Ramos (cell line): Measurements from ENCODE around the gene ZFYVE27.

ENCODE experiments used
- in situ Hi-C: fragments of 300-500 bp; cut with MboI; formaldehyde crosslinking; loops from one replicate; pipeline ENCODE4 v1.14.3; 2022; ENCODE audit warnings: low sequenced_read_pairs; ENCODE audit not compliant: unreplicated experiment

Gene ZFYVE27

DNA sequence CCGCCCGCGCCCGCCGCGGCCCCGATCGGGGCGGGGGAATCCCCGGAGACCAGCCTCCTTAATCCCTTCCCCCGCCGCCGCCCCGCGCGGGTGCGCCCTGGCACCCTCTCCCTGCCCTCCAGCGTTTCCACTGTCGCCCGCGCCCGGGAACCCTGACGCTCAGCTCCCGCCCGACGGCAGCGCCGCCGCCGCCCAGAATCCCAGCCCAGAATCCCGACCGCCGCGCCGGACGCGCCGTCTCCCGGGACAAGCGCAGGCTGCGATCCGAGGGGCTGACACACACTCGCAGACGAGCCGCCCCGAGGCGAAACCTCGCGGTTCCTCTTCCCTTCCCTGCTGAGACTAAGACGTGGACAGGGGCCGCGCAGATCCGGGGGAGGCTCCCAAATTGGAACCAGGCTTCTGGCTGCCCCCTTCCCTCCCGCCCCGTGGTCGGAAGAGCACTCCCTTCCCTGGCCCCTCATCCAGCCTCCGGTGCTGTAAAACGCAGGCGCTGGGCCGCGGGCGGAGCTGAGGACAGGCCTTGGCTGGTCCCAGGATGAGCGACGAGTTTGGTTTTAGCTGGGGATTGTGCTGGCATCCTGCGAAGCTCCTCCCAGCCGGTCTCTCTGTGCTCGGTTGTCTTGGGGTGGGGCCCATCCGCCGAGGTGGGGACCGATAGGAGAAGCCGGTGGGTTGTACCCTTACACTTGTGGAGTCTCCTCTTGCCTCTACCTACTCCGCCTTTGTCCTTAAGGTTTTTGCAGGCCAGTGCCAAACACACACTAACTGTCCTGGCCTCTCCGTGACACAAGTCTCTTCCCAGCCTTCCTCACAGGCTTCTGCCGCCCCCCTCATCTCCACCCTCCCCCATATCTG, 22.3 kb upstream of the ZFYVE27 start:
- in situ Hi-C loops = no loop called here

DNA sequence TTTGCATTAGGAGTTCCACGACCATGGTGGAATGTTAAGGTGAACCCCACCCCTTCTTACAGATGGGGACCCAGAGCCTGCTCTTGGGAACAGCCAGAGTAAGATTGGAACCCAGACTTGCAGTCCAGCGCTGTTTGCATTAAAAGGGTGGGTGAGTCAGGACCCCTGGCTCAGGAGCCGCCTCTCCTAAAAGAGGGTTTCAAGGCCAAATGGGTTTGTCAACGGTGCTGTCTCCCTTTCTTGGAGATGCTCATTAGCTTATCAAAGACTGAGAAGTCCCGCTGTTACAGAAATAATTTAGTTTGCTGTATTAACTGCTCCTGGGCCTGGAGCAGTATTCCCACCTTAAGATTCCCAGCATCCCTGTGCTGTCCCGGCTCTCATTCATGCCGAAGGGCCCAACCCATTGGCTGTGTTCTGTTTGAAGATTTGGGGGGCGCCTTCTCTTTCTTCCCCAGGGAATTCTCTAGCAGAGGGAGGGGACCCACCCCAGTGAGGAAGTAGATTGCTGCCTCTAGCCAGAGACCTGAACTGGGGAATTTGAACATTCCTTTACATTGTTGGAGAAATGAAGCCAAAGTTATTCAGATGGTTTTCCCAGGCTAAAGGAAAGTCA, 21.6 kb upstream of the ZFYVE27 start:
- in situ Hi-C loops = no loop called here

DNA sequence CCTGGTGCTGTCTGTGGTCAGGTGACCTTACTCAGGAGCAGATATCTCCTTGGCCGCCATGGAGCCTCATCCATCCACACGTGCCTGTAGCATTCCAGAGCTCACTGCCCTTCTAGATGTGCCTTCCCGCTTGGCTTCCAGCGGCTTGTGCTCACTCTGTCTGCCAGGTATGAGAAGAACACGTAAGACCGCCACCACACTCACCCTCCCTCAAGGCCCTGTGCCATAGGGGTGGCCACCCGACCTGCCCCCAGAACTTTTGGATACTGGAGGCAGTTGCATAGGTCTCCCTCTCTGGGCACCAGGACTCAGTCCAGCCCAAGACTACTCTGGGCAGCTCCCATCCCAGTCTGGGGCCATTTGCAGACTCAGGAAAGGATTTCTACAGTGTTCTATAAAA, 19.3 kb upstream of the ZFYVE27 start:
- in situ Hi-C loops = no loop called here

DNA sequence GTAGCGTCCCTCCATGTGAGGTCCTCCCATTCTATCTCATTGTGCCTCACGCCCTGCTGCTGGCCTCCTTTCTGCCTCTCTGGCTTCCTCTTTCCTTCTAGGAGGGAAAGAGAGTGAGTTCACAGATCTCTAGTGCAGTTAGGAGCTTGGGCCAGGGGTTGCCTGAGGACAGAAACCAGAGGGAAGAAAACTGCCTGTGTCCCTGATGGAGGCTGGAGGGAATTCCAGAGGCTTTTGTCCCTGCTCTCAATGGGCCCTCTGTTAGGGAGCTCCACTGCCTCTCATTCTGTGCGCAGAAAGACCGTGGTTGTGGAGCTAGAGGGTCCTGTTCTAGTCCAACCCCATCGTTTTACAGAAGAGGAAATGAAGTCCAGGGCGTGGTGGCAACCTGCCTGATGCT, 18.8 kb upstream of the ZFYVE27 start:
- in situ Hi-C loops = no loop called here

DNA sequence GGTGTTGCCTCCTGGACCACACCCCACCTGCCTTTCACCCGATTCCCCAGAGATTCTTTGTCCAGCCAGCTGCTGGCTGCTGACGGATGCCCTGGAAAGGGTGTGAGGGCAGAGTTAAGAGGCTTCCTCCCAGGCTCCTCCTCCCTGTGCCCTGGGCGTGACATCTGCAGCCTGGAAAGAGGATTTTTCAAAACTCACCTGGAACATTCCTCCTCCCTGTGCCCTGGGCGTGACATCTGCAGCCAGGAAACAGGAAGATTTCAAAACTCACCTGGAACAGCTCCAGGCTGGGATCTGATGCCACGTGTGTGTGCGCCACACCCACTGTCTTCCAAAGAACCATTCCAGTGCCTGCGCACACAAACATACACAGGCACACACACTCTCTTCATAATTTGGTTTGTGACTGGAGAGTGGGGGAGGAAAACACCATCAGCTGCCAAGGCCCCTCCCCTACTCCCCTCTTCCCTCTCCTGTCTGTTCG, 18.2 kb upstream of the ZFYVE27 start:
- in situ Hi-C loops = no loop called here

DNA sequence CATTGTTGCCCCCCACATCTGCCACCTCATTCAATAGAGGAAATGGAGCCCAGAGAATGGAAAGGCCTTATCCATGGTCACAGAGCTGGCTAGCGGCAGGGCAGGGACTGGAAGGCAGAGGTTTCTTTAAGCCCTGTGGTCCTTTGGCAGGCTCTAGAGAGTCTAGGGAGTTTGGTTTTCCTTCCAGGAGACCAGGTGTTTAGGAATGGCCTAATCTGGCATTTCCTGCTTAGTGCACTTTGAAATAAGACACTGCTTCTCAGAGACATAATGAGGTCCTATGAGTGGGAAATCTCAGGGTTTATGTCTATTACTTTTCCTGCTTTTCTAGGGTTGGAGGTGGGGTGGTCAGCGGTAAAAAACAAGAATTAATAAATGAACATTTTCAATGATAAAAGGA, 17.3 kb upstream of the ZFYVE27 start:
- in situ Hi-C loops = no loop called here

DNA sequence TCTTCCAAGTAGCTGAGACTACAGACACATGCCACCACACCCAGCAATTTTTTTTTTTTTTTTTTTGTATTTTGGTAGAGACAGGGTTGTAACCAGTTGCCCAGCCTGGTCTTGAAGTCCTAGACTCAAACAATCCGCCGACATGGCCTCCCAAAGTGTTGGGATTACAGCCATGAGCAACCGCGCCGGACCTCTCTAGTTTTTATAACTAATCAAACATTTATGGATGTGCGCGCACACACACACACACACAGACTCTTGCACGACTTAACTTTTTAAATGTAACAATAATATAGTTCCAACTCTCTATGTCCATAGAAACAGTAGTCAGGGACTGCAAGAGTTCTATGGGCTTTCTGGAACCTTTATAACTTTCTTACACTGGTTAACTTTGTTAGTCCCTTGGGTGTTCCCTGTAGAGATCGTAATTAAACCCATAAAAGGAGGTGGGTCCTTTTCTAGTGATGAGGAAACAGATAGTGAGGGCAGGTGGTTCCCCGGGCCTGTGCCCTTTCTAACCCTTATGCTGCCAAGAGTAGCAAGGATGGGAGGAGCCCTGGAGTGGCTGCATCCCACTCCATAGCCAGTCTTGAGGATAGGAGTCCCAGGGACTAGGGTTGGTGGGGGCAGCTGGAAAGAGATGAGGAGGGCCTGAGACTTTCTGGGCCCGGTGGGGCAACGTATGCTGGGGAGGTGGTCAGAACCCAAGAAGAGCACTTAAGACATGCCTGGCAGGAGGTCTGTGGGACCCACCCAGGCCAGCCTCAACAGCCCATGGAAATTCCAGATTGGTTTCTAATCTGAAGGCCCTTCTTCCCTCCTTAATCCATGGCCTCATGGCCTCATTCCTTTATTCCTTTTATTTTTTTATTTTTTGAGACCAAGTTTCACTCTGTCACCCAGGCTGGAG, 14.8 kb upstream of the ZFYVE27 start:
- in situ Hi-C loops = no loop called here

DNA sequence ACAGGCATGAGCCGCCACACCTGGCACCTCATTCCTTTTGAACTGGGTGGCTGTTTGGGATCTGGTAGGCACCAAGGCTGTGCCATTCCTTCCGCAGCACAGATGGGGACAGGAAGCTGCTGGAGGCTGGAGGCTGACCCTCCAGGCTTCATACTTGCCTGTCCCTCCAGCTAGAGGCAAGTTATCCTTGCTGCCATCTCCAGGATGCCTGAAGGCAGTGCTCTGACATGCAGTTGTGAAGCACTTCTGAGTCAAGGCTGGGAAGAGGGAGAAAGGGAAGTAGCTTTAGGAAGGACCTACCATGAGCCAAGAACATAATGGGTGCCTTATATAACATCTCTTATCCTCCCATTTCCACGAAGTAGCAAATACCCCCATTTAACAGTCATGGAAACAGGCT, 13.9 kb upstream of the ZFYVE27 start:
- in situ Hi-C loops = no loop called here

DNA sequence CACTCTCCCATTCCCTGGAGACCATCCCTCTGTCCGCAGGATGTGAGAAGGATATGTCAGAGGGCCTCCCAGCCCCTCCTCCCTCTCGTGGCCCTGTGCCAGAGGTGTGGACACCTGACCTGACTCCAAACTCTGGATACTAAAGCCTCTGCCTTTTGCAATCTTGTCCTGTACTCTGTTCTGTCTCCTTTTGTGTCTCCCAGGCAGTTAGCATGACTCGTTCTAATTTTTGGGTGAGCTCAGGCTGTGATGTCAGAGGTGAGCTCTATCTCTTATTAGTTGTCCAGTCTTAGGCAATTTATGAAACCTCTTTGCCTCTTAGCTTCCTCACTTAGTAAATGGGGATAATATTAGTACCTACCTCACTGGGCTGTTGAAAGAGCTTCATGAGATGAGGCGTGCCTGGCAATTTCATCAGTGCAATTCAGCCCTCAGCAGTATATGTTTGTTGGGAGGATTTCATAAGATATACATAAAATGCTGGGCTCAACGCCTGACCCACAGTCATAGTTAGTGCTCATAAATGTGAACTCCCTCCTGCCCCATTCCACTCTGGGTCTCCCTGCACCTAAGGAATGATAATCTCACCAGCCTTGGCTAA, 12.5 kb upstream of the ZFYVE27 start:
- in situ Hi-C loops = no loop called here

DNA sequence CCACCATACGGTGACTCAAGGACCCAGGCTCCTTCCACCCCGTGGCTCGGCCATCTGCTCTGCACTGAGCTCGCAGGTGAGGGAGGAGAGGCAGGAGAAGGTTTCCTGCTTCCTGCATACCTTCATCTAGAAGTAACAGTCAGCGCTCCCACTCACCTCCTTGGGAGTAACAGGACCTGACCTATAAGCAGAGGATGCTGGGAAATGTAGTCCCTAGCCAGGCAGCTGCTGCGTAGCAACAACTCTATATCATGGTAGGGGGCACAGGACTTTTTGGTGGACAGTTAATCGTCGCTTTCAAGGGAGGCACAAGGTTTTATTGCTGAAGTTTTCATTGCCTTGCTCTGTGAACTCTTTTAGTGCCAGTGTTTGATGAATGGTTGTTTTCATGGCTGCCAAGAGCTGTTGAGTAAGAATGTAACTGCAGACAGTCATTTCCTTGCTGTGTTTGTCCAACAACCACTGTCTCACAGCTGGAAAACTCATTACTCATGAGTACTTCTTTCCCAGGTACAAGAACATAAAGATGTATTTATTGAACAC, 10.2 kb upstream of the ZFYVE27 start:
- in situ Hi-C loops = no loop called here

DNA sequence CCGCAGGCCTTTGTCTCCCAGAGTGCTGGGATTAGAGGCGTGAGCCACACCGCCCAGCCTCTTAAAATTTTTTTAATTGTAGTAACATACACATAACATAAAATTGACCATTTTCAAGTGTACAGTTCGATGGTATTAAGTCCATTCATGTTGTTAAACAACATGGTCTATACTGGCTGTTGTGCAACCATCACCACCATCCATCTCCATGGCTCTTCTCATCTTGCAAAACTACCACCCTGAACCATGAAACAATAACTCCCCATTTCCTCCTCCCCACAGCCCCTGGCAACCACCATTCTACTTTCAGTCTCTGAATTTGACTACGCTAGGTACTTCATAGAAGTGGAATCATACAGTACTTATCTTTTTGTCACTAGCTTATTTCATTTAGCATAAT, 7.9 kb upstream of the ZFYVE27 start:
- in situ Hi-C loops = no loop called here

DNA sequence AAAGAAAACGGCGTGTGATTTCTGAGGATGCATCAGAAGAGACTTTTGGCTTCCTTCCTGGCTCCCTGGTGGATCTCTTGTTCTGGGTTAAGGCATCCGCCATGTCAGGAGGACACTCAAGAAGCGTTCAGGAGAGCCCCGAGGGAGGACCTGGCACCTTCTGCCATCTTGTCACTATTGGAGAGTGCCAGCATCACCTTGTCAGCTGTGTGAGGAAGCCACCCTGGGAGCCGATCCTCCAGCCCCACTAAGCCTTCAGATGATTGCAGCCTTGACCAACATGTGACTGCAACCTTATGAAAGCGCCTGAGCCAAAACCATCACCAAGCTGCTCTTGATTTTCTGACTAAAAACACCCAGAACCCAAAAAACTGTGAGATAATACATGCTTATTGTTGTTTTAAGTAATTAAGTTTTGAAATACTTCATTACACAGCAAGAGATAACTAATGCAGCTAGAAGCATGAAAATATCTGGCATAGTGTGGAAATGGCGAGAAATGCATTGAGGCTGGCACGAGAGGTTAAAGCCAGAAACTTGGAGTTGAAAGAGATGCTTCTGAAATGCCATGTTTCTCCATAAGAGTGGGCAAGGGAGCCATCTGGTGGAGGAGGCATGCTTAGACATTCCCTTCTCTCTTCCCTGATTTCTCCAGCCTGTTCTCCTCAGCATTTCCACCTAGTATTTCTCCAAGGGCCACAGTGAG, 5.4 kb upstream of the ZFYVE27 start:
- in situ Hi-C loops = no loop called here

DNA sequence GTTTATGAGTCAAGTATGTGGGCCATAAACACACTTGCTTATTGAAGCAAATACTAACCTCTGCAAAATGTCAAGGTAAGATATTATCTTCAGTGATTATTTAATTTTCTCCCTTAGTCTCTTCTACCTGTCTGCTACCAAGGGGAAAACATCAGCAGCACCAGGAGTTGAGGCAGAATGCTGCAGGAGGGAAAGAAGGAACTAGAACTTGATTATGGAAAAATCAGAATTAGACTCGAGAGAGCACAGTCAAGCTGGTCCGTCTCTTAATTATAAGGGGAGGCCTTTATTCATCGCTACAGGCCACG, 4.9 kb upstream of the ZFYVE27 start:
- in situ Hi-C loops = no loop called here

DNA sequence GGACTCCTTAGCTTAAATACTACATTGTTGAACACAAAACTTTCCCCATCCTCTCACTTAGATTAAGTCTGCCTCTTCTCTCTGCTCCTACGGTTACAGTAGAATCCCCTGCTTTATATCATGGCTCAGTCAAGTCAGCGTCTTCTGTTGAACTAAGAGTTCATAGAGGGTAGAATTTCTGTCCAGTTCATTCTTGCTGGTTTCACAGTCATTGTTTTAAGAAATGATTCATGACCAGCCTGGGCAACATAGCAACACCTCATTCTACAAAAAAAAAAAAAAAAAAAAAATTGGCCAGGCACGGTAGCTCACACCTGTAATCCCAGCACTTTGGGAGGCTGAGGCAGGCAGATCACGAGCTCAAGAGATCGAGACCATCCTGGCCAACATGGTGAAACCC, 3.7 kb upstream of the ZFYVE27 start:
- in situ Hi-C loops = no loop called here

DNA sequence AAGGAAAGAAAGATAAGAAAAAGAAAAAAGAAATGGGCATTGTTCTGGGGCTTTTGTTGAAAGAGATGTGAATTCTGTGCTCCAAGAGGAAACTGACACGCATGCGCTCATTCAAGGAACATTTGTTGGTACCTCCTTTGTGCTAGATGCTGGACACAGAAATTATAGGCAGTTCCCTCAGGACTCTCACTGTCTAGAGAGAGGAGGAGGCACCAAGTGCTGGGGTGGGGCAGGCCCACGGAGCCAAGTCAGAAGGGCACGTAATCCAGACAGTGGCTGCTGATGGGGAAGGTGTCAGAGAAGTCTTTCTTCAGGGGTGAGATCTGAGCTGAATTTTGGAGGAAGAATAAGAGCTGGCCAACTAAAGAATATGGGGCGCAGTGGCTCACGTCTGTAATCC, 2.9 kb upstream of the ZFYVE27 start:
- in situ Hi-C loops = no loop called here

DNA sequence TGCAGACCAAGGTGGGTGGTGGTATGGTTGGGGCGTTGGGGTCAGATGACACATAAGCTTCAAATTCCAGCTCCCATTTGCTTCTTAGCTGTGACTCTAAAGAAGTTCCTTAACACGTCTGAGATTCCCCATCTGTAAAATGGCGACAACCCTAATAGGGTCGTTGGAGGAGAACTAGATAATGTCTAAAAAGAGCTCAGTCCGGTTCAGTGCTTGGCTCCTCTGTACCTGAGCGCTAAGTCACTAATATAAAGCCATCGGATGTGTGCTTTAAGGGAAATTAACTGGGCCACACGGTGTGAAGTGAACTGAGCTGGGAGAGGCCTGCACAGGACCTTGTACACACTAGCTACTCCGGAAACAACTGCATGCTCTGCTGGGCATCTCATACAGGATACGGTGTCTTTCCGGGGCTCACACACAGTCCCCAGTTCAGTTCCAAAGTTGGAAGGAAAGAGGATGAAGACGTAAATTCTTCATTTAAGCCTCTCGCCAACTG, 476 bp upstream of the ZFYVE27 start:
- in situ Hi-C loops = no loop called here

DNA sequence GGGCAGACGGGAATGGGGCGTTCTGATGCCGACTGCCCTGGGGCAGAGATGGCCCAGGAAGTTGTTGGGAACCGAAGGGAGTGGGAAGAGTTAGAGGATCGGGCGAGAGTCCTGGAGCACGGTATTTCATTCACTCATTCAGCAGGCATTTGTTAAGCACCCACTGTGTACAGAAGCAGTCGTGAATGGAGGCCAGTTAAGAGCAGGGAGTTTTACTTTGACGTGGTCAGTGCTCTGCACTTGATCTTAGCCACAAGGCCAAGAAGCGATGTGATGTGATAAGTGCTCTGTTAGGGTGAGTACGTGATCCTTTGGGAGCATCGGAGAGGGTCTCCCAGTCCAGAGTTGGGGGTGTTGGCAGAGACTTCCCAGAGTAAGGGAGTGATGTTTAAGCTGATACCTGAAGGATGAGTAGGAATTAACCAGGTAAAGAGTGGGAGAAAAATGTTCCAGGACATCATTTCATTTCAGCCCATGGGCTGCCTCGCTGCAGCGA, 890 bp downstream of the ZFYVE27 start:
- in situ Hi-C loops = no loop called here

DNA sequence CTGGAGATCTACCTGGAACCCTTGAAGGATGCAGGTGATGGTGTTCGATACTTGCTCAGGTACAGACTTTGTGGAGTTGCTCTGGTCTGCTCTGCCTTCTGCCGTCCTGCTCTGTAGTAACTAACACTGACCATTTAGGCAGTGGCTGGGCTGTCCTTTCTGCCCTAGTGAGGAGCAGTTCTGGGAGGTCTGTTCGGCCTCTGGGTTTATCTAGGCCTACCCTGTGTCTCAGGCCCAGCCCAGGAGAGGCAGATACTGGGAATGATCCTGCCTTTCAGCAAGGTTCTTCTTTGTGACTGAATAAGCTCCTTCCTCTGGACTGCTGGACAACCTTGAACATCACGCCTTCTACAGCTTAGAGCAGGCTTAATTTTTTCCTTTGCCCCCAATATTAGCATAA, 1.7 kb downstream of the ZFYVE27 start:
- in situ Hi-C loops = no loop called here

DNA sequence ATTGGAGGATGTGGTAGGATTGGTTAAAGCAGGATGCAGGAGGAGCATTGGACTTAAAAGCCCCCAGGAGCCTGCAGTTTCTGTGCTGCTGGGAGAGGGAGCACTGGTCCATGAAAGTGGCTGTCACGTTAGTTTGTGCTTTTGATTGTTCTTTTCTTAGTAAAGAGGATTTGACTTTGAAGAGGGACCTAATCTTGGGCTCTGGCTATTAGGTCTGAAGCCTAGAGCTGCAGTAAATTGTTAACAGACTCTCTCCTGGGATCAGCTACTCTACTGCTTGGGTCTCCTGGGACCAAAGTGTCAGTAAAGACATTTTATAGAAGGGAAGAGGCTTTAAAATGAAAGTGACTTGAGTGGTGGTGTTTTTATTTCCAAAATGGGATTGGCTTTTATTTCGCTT, 3.7 kb downstream of the ZFYVE27 start:
- in situ Hi-C loops = no loop called here
